ENCODE data around the gene COL18A1.
"Not testable (repeated sequence)": the region's sequence is repeated elsewhere in the genome, so short reads cannot be mapped to it uniquely, and the experiment has no call there.

The COL18A1 gene

DNA sequence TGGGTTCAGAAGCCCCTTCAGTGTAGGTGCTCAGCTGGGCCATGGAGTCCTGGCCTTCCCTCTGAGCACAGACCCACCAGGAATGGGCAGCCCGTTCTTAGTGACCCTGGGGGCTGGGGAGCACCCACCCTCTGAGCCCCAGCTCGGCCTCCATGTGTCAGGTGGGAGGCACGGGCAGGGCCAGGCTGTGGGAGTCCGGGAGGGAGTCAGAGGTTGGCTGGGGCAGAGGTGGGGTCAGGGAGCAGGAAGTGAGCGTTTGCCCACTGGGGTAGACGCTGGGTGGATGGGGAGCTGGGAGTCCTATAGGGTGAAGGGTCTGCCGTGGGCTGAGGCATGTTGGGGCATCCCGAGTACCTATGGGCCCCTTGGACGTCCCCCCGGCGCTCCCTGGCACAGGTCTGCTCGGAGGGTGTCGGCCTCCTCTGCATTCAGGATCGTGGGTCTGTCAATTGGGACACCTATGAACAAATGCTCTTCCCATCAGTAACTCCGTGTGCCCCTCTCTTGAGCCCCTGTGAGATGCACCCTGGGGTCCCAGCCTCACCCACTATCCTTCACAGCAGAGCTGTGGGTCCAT lies 30.5 kb downstream of the COL18A1 start:
- Mint-ChIP-seq H3K9me3 (no peaks in the 10 kb centered on the region), H3K4me1 (ENCODE audit: low read depth) (no peaks in the 10 kb centered on the region), H3K4me3 (no peak overlapping the region), H3K27ac (no peak overlapping the region), H3K27me3 (peaks cover 31% of the 10 kb centered on the region), H3K36me3 (ENCODE audit: low read depth) (no peaks in the 10 kb centered on the region)
- intact Hi-C loops (cut with micrococcal nuclease) = loop anchor here (5.0 kb wide), 1 partner anchor 128 kb away; no protein-coding TSS in a partner anchor

DNA sequence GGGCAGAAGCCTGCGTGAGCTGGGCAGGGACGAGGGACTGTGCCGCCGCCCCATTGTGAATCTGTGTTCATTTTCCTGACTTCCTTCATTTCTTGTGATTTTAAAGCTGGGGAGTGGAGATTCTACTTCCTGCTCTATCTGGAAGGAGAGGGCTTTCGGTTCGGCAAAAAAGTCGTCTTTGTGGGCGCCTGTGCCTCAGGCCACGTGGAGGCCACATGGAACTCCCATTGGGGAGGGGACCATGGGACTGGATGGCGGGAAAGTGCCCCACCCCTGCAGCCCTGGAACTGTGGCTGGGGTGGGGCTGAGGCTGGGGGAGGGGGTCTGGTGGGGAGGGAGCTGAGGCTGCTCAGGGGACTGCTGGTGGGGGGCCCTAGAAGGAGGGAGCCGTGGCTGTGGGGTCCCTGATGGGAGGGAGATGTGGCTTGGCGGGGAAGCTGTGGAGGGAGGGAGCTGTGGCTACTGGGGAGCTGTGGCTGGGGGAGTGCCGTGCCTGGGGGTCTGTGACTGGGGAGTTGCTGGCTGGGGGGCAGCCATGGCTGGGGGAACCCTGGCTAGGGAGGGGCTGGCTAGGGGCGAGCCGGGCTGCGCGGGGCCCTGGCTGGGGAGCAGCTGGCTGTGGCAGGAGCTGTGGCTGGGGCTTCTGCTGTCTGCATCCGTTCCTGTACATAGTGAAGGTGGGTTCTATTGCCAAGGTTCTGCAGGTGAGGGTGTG lies 31.5 kb downstream of the COL18A1 start:
- H3K27ac Mint-ChIP-seq = peak overlapping the region; percentile 78
- H3K9me3 Mint-ChIP-seq = no peaks in the 10 kb centered on the region
- H3K36me3 Mint-ChIP-seq (ENCODE audit: low read depth) = no peaks in the 10 kb centered on the region
- intact Hi-C loops (cut with micrococcal nuclease) = loop anchor here (5.0 kb wide), 1 partner anchor 129 kb away; no protein-coding TSS in a partner anchor
- H3K27me3 Mint-ChIP-seq = peaks cover 27% of the 10 kb centered on the region
- peak overlapping the region; percentile 30 for H3K4me3 Mint-ChIP-seq
- H3K4me1 Mint-ChIP-seq (ENCODE audit: low read depth) = no peaks in the 10 kb centered on the region

DNA sequence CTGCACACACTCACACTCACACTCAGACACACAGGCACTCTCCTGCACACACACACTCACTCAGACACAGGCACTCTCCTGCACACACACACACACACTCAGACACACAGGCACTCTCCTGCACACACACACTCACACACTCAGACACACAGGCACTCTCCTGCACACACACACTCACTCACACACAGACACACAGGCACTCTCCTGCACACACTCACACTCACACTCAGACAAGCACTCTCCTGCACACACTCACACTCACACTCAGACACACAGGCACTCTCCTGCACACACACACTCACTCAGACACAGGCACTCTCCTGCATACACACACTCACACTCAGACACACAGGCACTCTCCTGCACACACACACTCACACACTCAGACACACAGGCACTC lies 32.9 kb downstream of the COL18A1 start:
- H3K4me1 Mint-ChIP-seq (ENCODE audit: low read depth); H3K4me3 Mint-ChIP-seq; H3K27ac Mint-ChIP-seq; H3K9me3 Mint-ChIP-seq; H3K36me3 Mint-ChIP-seq (ENCODE audit: low read depth): not testable (repeated sequence)
- peaks cover 25% of the 10 kb centered on the region for H3K27me3 Mint-ChIP-seq
- intact Hi-C loops (cut with micrococcal nuclease) = loop anchor here (5.0 kb wide), 1 partner anchor 131 kb away; no protein-coding TSS in a partner anchor

DNA sequence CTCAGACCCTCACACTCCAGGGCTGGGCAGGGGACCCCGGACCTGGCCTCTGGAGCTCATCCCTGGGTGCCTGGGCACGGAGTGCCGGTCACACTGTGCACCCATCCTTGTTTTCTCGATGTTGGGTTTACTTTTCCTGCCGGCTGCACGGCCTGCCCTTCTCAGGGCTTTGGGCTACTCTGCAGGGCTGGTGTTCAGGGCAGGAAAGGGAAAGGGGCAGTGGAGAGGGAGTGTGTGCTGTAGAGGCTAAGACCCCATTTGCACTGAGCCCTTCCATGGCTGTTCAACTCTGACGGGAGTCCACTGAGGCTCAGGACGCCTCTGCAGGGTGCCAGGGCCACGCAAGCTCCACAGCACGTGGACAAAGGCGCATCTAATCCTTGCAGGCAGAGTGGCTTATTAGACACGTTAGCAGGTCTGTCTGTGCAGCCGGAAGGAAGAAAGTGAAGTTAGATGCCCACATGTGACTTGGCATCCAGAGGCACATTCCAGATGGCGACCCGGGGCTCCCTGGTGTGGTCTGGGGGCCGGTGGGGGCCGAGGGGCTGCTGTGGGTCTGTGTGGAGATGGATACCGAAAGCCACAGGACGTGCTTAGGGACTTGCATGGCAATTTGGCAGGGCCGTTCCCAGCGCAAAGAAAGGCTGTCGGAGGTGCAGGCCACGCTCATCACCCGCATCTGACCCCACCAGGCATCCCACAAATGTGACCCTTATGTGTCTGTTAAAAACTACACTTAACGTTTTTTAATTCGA lies 33.6 kb downstream of the COL18A1 start:
- peak overlapping the region; percentile 55 for H3K27ac Mint-ChIP-seq
- no peaks in the 10 kb centered on the region for H3K36me3 Mint-ChIP-seq (ENCODE audit: low read depth)
- intact Hi-C loops (cut with micrococcal nuclease) = loop anchor here (1.0 to 5.0 kb wide), 3 partner anchors 131 to 298 kb away; no protein-coding TSS in a partner anchor
- H3K27me3 Mint-ChIP-seq = peaks cover 25% of the 10 kb centered on the region
- peak overlapping the region; percentile 61 for H3K4me3 Mint-ChIP-seq
- no peaks in the 10 kb centered on the region for H3K4me1 Mint-ChIP-seq (ENCODE audit: low read depth)
- no peaks in the 10 kb centered on the region for H3K9me3 Mint-ChIP-seq

DNA sequence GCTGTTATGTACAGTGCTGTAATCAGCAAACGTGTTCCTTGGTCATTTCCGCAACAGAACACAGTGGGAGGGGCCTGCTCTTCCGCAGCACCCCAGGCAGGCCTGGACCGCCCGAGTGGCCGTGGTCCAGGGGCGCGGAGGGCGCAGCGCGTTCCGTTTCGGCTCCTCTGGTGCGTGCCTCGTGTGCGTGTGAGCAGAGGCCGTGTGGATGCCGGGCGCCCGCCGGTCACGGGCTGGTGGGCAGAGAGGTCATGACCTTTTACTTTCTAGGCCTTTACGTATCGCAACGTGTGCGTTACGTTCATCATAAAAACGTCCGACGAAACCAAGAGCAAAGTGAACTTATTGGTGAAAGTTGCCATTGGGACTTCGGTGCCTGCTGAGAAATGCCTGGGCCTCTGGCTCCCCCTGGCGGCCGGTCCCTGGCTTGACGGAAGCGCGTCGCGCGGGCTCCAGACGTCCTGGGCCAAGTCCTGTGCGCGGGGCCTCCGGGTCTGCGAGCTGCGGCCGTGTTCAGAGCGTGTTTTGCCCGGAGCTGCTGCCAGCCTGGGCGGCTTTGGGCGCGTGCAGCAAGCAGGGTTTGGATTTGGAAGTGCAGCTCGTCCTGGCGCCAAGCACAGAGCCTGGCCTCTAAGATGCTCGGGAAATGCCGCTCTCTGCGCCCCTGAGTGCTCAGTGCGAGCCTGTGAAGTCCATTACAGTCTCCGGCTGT lies 34.4 kb downstream of the COL18A1 start:
- H3K27me3 Mint-ChIP-seq = peaks cover 27% of the 10 kb centered on the region
- H3K36me3 Mint-ChIP-seq (ENCODE audit: low read depth) = no peaks in the 10 kb centered on the region
- peak overlapping the region; percentile 55 for H3K27ac Mint-ChIP-seq
- no peaks in the 10 kb centered on the region for H3K9me3 Mint-ChIP-seq
- no peaks in the 10 kb centered on the region for H3K4me1 Mint-ChIP-seq (ENCODE audit: low read depth)
- H3K4me3 Mint-ChIP-seq = peak overlapping the region; percentile 61
- intact Hi-C loops (cut with micrococcal nuclease) = loop anchor here (1.0 to 5.0 kb wide), 3 partner anchors 132 to 299 kb away; no protein-coding TSS in a partner anchor

DNA sequence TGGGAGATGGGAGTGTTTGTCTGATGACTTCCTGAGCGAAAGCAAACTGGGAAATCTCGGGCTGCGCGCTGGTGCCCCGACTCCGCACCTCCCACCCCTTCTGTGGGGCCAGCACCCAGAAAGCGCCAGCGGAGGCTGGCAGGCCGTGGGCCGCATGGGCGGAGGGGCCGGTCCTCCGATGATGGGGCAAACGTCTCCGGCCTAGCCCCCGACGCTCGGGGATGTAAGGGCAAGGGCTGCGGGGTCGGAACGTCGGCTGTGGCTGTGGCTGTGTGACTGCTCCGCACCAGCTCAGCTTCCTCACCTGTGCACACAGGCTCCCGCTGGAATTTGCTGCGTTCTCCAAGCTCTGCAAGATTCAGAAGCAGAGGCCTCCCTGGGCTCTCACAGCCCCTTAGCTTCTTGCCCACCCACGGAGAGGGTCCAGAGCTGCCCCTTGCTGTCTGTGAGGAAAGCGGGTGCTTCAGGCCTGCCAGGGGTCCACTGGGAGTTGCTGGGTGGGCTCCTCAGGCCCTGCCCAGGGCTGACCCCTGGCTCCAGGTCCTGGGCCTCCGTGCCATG lies 35.0 kb downstream of the COL18A1 start:
- intact Hi-C loops (cut with micrococcal nuclease) = loop anchor here (1.0 to 5.0 kb wide), 3 partner anchors 133 to 300 kb away; no protein-coding TSS in a partner anchor
- no peak overlapping the region for H3K27ac Mint-ChIP-seq

DNA sequence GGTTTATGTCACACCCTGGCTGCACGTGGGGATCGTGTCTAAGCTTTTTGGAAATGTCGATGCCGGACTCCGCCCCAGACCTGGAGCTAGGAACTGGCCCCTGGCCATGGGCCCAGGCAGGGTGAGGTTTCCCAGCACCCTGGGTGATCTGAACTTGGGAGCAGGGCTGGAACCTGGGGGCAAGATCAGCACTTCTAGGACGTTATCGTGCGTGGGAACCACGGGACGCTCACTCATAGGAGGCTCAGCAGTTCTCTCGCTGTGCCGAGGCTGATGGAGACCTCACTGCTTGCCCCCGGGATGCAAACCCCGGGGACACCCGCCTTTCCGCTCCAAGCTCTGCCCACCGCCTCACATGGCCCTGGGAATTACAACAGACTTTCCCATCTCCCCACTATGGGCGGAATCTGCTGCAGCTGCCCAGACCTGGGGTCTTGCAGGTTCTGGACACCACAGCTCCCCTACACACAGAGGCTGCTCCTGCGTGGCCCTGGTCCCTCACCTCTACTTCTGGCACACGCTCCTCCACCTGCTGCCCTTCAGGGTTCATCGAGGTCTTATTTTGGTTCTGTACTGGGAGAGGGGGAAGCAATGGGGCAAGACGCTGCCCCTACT lies 35.9 kb downstream of the COL18A1 start:
- H3K36me3 Mint-ChIP-seq (ENCODE audit: low read depth) = no peaks in the 10 kb centered on the region
- H3K27me3 Mint-ChIP-seq = peaks cover 20% of the 10 kb centered on the region
- H3K4me1 Mint-ChIP-seq (ENCODE audit: low read depth) = no peaks in the 10 kb centered on the region
- no peaks in the 10 kb centered on the region for H3K9me3 Mint-ChIP-seq
- H3K27ac Mint-ChIP-seq = no peak overlapping the region
- intact Hi-C loops (cut with micrococcal nuclease) = no loop called here
- no peak overlapping the region for H3K4me3 Mint-ChIP-seq

More for the DNA sequence above, 35.0 kb downstream of the COL18A1 start:
- no peak overlapping the region for H3K4me3 Mint-ChIP-seq
- H3K36me3 Mint-ChIP-seq (ENCODE audit: low read depth) = no peaks in the 10 kb centered on the region
- H3K9me3 Mint-ChIP-seq = no peaks in the 10 kb centered on the region
- H3K4me1 Mint-ChIP-seq (ENCODE audit: low read depth) = no peaks in the 10 kb centered on the region
- peaks cover 25% of the 10 kb centered on the region for H3K27me3 Mint-ChIP-seq

DNA sequence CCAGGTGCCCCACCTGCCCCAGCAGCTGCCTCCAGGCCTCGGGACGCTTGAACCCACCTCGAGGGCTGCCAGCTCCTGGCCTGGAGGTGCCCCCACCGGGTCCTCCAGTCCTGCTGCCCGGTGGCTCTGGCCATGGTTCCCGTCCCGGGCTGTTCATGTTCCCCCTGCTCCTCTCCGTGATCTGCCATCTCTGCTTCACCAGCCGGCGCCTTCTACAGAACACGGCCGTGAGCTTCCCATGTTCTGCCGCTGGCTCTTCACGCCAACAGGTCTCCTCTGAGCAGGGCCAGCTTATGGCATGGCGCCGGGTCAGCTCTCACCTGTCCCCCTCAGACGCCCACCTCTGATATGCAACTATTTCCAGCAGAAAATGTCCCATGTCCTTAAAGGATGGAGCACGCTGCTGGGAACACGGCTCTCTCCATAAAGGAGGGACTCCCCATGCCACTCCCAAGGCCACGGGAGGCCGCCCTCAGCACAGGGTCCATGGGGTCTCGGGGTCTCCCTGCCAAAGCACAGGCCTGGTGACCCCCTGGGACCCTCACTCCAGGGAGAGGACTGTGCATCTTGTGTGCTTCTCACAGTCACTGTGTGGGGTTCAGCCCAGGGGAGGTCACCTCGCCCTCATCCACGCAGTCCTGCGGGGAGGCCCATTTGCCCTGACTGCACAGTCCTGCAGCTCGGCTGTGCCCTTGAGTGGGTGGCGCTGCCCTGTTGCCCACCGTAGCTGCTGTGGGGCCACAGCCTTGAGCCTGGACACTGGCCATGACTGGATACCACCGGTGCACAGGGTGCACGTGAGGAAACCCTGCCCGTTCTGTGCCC lies 36.7 kb downstream of the COL18A1 start:
- peaks cover 19% of the 10 kb centered on the region for H3K27me3 Mint-ChIP-seq
- no peak overlapping the region for H3K4me3 Mint-ChIP-seq
- H3K9me3 Mint-ChIP-seq = no peaks in the 10 kb centered on the region
- no peaks in the 10 kb centered on the region for H3K4me1 Mint-ChIP-seq (ENCODE audit: low read depth)
- intact Hi-C loops (cut with micrococcal nuclease) = no loop called here
- H3K27ac Mint-ChIP-seq = no peak overlapping the region
- no peaks in the 10 kb centered on the region for H3K36me3 Mint-ChIP-seq (ENCODE audit: low read depth)

DNA sequence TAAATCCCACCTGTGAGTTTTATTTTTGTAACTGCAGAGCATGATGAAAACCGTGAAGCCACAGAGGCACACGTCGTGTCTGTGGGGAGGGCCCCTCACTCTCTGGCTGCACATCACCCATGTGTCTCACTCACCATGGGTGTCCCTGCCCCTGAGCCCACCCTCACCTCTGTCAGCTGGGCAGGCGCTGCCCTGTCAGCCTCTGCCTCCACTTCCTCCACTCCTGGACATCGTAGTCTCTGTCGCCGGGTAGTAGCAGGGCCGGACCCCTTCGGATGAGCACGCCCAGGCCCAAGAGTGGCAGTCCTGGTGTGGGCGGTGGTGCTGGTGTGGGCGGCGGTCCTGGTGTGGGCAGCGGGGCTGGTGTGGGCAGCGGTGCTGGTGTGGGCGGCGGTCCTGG lies 37.3 kb downstream of the COL18A1 start:
- no peak overlapping the region for H3K4me3 Mint-ChIP-seq
- intact Hi-C loops (cut with micrococcal nuclease) = no loop called here
- H3K9me3 Mint-ChIP-seq = no peaks in the 10 kb centered on the region
- H3K4me1 Mint-ChIP-seq (ENCODE audit: low read depth) = no peaks in the 10 kb centered on the region
- peaks cover 19% of the 10 kb centered on the region for H3K27me3 Mint-ChIP-seq
- no peaks in the 10 kb centered on the region for H3K36me3 Mint-ChIP-seq (ENCODE audit: low read depth)
- no peak overlapping the region for H3K27ac Mint-ChIP-seq

DNA sequence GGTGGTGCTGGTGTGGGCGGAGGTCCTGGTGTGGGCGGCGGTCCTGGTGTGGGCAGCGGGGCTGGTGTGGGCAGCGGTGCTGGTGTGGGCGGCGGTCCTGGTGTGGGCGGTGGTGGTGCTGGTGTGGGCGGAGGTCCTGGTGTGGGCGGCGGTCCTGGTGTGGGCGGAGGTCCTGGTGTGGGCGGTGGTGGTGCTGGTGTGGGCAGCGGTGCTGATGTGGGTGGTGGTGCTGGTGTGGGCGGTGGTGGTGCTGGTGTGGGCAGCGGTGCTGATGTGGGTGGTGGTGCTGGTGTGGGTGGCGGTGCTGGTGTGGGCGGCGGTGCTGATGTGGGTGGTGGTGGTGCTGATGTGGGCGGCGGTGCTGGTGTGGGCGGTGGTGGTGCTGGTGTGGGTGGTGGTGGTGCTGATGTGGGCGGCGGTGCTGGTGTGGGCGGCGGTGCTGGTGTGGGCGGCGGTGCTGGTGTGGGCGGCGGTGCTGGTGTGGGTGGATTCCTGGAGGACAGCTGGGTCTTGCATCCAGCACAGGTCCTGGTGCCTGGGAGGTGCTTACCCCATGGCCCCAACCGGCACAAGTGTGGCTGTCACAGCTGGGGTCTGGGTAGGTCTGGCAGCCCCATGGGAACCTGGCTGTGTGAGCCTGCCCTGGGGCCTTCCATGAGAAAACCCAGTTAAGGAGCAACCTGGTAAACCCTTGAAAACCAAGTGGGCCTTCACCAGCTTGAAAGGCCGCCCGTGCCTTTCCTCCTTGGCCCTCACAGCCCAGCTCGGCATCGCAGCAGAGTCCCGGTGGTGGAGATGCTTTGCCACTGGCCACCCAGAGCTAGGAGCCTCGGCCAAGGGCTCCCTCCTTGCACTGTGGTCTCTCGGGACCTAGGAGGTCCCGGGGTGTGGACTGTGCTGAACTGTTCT lies 38.0 kb downstream of the COL18A1 start:
- intact Hi-C loops (cut with micrococcal nuclease) = not testable (repeated sequence)

DNA sequence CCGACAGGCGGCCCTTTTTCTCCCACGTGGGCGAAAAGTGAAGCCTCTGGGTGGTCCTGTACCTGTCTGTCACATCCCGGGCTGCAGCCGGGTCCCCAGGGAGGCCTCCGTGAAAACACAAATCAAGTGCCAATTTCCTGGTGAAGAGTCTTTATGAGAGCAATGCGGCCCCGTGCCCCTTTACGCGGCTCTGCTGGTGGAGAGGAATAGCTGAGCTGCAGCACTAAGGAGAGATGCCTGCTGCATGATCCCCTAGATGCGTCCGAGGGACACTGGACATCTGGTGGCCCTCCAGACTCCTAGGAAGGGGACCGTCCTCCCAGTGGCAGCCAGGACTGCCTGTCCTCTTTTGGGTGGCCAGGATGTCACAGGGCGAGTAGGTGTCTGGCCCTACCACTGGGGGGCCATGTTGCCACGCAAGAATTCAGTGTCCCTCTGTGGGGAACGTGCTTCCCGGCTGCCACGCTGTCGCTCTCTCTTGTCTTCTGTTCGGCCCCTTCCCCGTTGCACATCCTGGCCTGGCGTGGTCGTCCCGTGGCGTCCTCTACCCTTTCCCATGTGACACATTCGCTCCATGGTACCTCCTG lies 38.7 kb downstream of the COL18A1 start:
- H3K4me3 Mint-ChIP-seq = no peak overlapping the region
- H3K9me3 Mint-ChIP-seq = no peaks in the 10 kb centered on the region
- no peaks in the 10 kb centered on the region for H3K36me3 Mint-ChIP-seq (ENCODE audit: low read depth)
- no peak overlapping the region for H3K27ac Mint-ChIP-seq
- H3K4me1 Mint-ChIP-seq (ENCODE audit: low read depth) = no peaks in the 10 kb centered on the region
- H3K27me3 Mint-ChIP-seq = peaks cover 23% of the 10 kb centered on the region
- intact Hi-C loops (cut with micrococcal nuclease) = no loop called here

More for the DNA sequence above, 38.0 kb downstream of the COL18A1 start:
- H3K9me3 Mint-ChIP-seq; H3K27ac Mint-ChIP-seq; H3K4me3 Mint-ChIP-seq; H3K4me1 Mint-ChIP-seq (ENCODE audit: low read depth); H3K36me3 Mint-ChIP-seq (ENCODE audit: low read depth): not testable (repeated sequence)
- peaks cover 22% of the 10 kb centered on the region for H3K27me3 Mint-ChIP-seq

All from dendritic cell treated with granulocyte-macrophage colony-stimulating factor and Interleukin-4, amounts not matched to agents 40 ng/mL and 50 ng/mL, for 4 days (primary cell).